ENCODE data around the gene CDKN1C. TPM values are rescaled to one million over a fixed set of nuclear protein-coding genes. Genes with fewer than 3 reads are reported as not detected.
A peak's percentile ranks its signal among the peaks of the same experiment; 100 is the strongest.
"Not testable (repeated sequence)": the region's sequence is repeated elsewhere in the genome, so short reads cannot be mapped to it uniquely, and the experiment has no call there.

The CDKN1C gene
- polyA plus RNA-seq, 4 donors, result 62.9 to 166 (median 125) TPM

DNA sequence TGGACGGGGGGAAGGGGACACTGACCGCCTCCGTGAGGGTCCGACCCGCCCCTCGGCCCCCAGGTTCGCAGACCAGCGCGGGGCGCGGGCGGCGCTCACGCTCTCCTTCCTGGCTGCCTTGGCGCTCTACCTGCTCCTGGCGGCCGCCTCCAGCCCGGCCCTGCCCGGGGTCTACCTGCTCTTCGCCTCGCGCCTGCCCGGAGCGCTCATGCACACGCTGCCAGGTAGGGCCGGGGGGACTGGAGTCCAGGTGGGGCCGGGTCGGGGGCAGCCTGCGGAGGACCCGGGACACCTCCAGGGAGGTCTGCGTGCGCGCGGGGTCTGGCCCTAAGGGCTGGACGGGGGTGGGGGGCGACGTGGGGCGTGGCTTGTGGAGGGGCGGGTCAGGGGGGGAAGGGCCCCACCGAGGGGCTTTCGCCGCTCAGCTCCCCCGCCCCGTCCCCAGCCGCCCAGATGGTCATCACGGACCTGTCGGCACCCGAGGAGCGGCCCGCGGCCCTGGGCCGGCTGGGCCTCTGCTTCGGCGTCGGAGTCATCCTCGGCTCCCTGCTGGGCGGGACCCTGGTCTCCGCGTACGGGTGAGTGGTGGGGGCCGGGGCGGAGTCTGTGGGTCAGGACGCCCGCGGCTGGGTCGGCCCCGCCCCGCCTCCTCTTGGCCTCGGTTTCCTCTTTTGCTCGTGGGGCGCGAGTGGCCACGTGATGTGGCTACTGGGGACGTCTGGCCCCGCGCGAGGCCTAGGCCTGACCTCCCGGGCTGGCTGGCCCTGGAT is 23.7 kb upstream of the CDKN1C start:
- no peak for DNase-seq (ENCODE audit: low read depth in 4 of 4, low spot score in 3 of 4)

DNA sequence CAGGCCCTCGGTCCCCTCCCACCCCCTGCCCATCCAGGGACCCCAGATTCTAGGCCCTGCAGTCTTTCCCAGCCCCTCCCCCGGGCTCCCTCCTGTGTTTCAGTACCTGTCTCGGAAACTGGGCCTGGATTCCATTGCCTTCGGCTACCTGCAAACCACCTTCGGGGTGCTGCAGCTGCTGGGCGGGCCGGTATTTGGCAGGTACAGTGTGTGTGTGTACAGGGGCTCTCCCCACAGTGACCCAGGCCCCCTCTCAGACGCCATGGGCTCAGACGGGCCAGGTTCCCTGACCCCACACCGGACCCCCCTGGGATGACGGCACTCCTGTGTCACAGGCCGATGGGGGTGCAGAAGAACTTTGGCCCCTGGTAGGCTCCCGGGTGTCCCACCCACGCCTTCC is 22.6 kb upstream of the CDKN1C start:
- no peak for DNase-seq (ENCODE audit: low read depth in 4 of 4, low spot score in 3 of 4)

DNA sequence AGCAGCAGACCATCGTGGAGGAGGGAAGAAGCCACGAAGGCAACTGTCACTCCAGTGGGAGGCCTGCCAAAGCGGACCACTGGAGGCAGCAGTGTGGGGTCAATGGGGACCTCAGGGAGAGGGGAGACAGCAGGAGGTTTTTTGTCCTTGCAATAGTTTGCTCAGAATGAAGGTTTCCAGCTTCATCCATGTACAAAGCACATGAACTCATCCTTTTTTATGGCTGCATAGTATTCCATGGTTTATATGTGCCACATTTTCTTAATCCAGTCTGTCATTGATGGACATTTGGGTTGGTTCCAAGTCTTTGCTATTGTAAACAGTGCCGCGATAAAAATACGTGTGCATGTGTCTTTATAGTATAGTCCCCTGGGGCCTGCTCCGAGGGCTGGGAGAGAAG is 19.7 kb upstream of the CDKN1C start:
- not testable (repeated sequence) for DNase-seq (ENCODE audit: low read depth in 4 of 4, low spot score in 3 of 4)

GRCh38 chr11:2904153-2905052 is 18.8 kb upstream of the CDKN1C start:
- no peak for DNase-seq (ENCODE audit: low read depth in 4 of 4, low spot score in 3 of 4)

GRCh38 chr11:2903672-2904011 is 18.1 kb upstream of the CDKN1C start:
- no peak for DNase-seq (ENCODE audit: low read depth in 4 of 4, low spot score in 3 of 4)

- no peak for DNase-seq (ENCODE audit: low read depth in 4 of 4, low spot score in 3 of 4)
Observed at GRCh38 chr11:2902784-2903671, 17.5 kb upstream of the CDKN1C start.

GRCh38 chr11:2901854-2902783 is 16.5 kb upstream of the CDKN1C start:
- DNase-seq (ENCODE audit: low read depth in 4 of 4, low spot score in 3 of 4), result peak in 1 of 4 donors; percentile 73

DNA sequence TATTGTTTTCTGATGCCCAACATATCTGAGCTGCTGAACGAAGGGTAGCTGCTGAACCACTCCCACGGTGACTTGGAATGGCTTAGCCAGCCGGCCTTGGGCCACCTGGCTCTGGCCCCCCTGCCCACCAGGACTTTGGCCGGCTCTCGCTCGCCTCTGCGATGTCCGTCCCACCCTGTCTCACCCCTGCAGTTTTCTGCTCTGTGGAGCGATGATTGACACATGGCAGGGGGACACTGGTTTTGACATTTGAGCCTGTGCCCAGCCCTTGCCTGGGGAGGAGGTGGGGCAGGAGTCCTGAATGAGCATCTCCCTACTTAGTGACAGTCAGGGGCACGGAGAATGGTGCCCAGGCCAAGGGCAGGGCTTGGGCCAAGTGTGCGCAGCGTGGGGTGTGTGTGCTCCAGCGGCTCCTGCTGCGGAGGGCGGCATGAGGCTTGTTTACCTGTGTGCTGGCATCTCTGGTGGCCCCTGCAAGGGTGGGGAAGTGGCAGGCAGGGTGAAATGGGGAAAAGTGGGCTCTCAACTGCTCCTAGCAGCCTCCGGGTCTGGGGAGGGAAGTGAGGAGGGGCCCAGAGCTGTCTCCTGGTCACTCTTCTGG is 15.7 kb upstream of the CDKN1C start:
- DNase-seq (ENCODE audit: low read depth in 4 of 4, low spot score in 3 of 4), result no peak

DNA sequence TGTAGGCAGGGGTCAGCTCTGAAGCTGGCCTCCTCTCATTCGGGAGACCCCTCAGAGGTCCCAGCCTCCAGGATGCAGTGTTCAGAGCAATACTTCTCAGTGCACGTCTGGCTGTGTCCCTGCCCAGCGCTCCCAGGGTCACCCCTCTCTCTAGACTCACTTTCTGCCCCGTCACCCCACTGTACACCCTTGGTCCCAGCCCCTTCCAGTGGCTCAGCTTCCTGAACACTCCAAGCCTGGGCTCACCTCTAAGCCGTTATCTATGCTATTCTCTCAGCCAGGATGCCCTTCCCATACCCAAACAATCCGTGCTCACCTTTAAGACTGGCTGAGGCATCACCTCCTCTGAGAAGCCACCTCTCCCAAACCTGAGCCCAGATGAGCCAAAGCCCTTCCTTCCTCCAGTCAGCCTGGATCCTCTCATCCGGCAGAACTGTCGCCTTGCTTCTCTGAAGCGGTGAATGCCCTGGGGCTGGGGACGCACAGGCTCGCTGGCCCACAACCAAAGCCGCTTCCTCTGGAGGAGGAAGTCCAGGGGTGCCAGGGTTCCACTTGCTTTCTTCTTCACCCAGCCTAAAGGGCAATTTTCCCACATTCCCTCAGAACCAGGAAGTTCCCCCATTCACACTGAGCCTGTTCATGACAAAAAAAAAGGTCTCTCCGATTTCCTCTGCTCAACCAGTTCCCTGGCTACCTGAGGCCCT is 13.7 kb upstream of the CDKN1C start:
- no peak for DNase-seq (ENCODE audit: low read depth in 4 of 4, low spot score in 3 of 4)

- DNase-seq (ENCODE audit: low read depth in 4 of 4, low spot score in 3 of 4), result no peak
Observed at GRCh38 chr11:2898366-2899079, 12.9 kb upstream of the CDKN1C start.

DNA sequence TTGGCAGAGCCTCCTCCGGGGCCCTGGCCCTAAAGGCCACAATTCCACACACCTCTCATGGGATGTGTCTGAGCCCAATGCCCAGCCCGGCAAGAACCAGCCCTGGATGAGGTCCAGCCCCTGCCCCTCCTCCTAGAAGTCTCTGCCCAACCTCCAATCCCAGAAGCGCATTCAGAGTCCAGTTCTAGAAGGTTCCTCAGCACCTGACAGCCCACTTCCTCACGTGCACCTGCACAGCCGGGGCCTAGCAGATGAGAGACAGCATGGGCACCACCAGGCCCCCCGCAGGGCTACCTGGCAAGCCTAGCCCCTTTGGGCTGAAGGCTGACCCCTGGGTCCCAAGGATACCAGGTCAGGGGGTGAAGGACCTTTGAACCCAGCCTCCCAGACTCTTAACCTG is 11.5 kb upstream of the CDKN1C start:
- no peak for DNase-seq (ENCODE audit: low read depth in 4 of 4, low spot score in 3 of 4)

DNA sequence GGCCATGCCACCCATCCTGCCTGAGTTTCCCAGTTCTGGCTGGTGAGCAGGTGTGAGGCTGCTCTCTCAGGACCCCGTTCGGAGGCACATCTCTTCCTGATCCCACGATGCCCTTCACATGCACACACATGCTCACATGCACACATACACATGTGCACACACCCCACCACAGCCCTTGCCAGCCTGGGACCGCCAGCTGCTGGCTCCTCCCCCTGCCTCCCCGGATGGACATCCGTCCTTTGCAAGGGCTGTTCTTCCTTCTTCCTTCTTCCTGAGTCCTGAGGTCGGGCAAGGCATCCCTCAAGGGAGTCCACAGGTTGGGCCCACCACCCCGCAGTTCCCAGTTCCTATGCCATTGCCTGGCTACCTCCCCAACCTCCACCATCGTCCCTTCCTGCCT is 10.5 kb upstream of the CDKN1C start:
- DNase-seq (ENCODE audit: low read depth in 4 of 4, low spot score in 3 of 4), result no peak

DNA sequence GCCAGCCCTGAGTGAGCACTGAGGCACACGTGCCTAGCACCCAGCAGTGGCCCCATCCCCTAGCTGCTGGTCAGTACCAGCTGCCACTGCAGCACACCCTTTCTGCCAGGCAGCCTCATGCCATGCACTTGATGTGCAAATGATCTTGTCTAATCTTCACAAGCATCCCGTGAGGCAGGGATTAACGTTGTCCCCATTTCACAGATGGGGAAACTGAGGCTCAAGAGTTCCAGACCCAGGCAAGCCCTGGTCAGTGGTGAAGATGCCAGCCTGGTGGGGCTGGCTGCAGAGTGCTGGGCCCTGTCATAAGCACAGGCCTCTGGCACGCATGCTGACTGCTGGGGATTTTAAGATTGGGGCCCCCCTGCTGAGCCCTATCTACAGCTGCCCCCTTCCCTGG is 8.4 kb upstream of the CDKN1C start:
- no peak for DNase-seq (ENCODE audit: low read depth in 4 of 4, low spot score in 3 of 4)

DNA sequence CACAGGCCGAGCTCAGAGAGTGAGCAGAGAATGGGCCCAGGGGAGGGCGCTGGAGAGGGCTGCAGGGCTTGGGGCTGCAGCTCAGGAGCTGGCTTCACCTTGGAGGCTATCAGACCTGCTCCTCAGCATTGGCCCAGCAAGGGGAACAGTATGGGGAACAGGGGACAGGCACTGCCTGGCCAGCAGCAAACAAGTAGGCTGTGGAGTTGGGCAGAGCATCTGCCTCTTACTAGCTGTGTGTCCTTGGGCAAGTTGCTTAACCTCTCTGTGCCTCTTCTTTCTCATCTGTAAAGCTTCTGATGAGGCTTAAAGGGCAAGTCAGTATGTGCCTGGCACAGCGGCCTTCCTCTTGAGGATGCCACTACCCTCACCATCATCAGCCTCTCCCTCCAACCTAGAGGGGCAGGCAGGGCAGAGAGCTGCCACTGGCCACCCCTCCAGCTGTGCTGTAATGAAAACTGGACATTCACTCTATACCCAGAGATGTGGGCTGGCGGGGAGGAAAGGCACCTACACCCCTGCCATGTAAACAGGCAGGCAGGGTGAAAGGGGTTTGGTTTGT is 7.5 kb upstream of the CDKN1C start:
- DNase-seq (ENCODE audit: low read depth in 4 of 4, low spot score in 3 of 4), result no peak

DNA sequence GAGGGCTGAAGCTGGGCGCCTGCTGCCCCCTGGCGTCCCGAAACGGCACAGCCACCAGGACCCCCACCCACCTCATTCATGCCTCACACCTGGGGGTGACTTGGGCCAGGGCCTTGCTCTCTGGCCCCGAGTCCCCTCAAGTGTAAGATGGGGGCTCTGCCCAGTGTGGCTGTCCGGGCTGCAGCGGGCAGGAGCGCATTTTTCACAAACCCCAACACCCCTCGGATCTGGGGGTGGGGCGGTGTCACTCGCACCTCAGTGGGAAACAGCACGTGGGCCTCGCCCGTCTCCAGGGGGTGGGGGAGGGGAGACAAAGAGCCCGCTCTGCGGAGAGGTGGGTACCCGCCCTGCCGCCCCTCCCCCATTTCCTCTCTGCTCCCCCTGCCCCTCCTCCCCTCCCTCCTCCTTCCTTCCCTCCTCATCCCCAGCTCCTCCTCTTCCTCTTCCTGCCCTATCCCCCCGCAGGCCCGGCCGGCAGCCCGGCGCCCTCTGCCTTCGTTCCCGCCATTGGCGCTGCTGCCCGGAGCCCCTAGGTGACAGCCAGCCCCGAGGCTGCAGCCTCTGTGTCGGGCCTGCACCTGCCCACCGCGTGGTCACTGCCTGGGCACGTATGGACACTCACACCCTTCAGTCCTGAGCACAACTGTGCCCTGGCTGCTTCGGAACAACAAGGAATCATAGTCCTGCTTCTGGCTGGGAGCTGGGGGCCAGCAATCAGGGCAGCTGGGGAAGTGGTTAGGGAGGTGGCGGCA is 6.8 kb upstream of the CDKN1C start:
- DNase-seq (ENCODE audit: low read depth in 4 of 4, low spot score in 3 of 4), result no peak

DNA sequence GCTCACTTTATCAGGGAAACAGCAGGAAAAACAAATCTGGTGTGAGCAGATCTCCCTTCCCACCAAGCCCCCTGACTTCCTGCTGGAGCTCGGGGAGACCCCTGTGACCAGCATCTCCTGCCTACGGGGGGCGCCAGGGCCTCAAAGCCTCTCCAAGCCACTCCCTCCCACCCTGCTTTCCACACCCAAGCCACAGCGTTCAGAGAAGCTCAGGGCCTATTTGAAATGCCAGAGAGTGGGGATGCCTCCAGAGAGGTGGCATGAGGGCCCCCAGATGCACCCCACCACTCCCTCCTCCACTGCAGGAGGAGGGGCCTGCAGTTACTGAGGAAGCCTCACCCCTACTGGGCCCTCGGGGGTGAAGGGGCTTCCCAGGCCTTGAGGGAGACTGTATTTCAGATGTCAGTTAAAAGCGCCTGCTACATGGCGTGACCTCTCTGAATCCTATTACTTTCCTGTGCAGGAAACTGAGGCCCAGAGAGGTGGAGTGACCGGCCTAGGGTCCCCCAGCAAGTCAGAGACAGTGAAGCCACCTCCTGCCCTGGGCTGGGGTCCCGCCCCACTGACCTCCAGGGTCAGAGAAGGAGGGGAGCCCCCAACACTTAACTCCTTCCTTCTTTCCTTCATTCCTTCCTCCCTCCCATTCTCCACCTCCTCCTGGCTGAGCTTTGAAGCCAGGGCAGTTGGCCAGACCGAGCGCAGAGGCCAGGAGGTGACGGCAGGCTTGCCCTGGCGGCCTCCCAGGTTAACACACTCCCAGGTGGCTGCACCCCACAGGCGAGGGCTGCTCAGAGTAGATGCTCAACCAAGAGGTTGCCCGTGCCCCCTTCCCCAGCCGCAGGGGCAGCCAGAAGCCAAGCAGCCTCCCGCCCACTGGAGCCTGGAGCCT is 6.0 kb upstream of the CDKN1C start:
- no peak for DNase-seq (ENCODE audit: low read depth in 4 of 4, low spot score in 3 of 4)

All from left renal pelvis (tissue), 4 donors.